ENCODE data around the gene IL1R1.

DNA sequence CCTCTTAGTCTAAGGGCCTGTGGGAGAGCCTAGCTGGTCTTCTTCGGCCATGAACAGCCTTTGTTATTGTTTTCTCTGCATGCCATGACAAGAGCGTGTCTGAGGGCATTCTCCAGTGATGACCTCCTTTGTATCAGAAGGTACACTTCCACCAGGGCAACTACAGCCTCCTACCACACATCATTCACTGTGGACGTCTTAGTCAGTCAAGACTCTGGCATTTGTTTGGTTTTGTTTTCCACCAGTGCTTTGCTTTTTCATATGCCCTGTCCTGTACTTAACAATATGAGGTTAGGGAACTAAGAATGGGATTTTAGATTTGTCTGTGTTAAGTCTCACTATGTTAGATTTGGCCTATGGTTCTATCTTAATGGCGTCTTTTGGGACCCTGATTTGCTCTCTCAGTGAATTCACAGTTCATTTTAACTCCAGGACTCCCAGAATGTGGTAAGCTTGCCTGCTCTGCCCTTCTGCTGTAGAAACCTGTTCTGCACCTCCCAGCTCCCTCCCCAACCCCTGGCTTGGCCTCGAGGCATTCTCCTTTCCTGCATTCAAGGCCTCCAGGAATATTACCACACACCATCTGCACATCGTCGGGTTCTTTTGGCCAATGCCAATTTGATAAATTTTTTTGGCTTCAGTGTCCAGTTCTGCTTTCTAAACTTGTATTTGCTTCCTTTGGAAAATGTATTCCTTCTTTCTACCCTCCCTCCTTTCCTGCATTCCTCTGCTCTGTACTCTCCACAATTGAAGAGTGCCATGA, 42.8 kb upstream of the IL1R1 start:
- TF ChIP-seq ZNF274 (IDR thresholded peaks at IDR 0.05; ENCODE audit: low read depth, low read length) (no peak), YY1 (IDR thresholded peaks at IDR 0.05; ENCODE audit: insufficient read depth, insufficient read length) (no peak)
